Suppressor macrophage (primary cell): ENCODE results near the gene PRELP.

ENCODE experiments used
- DNase-seq, 4 experiments: peaks; one replicate each; pipeline ENCODE4 v3.0.0-alpha.2; 2020 to 2022

PRELP gene

GRCh38 chr1:203526130-203526529, 50.5 kb downstream of the PRELP start:
- peak in 3 of 4 experiments; percentile 58 to 67 (median 59) for DNase-seq

GRCh38 chr1:203526572-203526971, 51.0 kb downstream of the PRELP start:
- DNase-seq = no peak

- no peak for DNase-seq
Observed at GRCh38 chr1:203527013-203527412, 51.4 kb downstream of the PRELP start.

- DNase-seq = no peak
Observed at GRCh38 chr1:203528063-203528462, 52.5 kb downstream of the PRELP start.

GRCh38 chr1:203528976-203529835, 53.6 kb downstream of the PRELP start:
- peak; percentile 51 to 82 (median 62) for DNase-seq

GRCh38 chr1:203531063-203531462, 55.5 kb downstream of the PRELP start:
- no peak for DNase-seq

GRCh38 chr1:203534012-203534411, 58.4 kb downstream of the PRELP start:
- no peak for DNase-seq

- DNase-seq = no peak
Observed at GRCh38 chr1:203534526-203534925, 58.9 kb downstream of the PRELP start.

- DNase-seq = no peak
Observed at GRCh38 chr1:203536575-203536974, 61.0 kb downstream of the PRELP start.

- peak in 1 of 4 experiments; percentile 37 for DNase-seq
Observed at GRCh38 chr1:203536980-203537455, 61.4 kb downstream of the PRELP start.

GRCh38 chr1:203537806-203538464, 62.3 kb downstream of the PRELP start:
- DNase-seq = no peak

- no peak for DNase-seq
Observed at GRCh38 chr1:203538726-203539125, 63.1 kb downstream of the PRELP start.

- DNase-seq = no peak
Observed at GRCh38 chr1:203539831-203540546, 64.4 kb downstream of the PRELP start.
